Fibroblast of the aortic adventitia (primary cell): Measurements from ENCODE around the gene HCRTR1. TPM values are rescaled to one million over a fixed set of nuclear protein-coding genes. Genes with fewer than 3 reads are reported as not detected.

Experiments used
- DNase-seq: peaks from one replicate; pipeline ENCODE4 v3.0.0-alpha.2; 2010; ENCODE audit warnings: low read depth
- H3K4me3 ChIP-seq: 2 replicates; pipeline ENCODE4 v1.5.1; 2011; ENCODE audit warnings: low read depth, mild to moderate bottlenecking, control low read depth, low read length, moderate library complexity
- CTCF ChIP-seq: IDR thresholded peaks from 2 replicates; pipeline ENCODE4 v1.5.1; 2011; ENCODE audit warnings: mild to moderate bottlenecking, low read length, control low read depth, inconsistent platforms; ENCODE audit not compliant: insufficient read depth
- total RNA-seq: library from RNA; depleted of rRNA; stranded (reverse); fragments of >200 nt; gene quantifications from 2 replicates; pipeline ENCODE4 v1.2.3, GENCODE V29; 2012; ENCODE audit warnings: low replicate concordance

The HCRTR1 gene
- total RNA-seq, 1 donor, result 0.18 TPM

DNA sequence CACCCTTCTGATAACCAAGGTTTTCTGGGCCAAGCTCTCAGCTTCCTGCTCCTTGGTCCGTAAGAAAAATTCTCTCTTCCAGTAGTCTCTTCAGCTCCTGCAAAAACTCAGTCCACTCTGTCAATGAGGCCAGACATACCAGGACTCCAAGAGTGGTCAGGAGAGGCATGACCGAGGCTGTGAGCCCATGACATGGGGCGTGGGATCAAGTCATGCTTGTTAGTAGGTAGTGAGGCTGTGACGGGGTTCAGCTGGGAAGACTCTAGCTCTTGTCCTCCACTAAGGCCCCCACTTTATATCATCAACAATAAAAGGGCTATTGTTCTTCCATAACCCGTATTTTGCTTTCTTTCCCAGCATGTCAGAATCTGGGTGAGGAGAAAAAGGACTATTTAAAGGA is 10.1 kb upstream of the HCRTR1 start:
- no peak for DNase-seq
- TF ChIP-seq CTCF, result no peak
- H3K4me3 ChIP-seq, result no peak overlapping the region

DNA sequence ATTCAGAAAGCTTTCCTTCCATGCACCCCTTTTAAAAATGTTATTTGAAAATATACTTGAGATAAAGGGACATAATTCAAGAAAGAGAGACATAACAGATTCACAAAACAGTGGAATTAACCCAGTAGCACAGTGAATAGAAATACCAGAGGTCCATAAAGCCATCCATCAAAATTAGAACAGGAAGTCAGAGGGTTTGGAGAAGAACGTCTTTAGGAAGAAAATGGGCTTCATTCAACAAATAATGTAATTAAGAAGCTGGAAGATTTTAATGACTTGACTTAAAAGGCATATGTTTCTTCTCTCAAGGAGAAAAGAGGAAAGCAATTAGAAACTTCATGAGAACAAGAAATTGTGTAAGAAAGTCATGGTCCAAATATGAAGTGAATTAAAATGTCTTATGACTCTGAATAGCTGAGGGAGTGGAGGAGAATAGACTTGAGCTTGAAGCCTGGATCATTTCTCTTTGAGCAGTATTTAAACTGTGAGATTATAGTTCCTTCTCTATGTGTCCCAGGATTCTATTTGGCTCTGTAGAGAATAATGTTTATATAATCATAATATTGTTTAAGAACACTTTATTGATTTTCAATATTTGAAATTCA is 7.9 kb upstream of the HCRTR1 start:
- TF ChIP-seq CTCF, result no peak
- no peak overlapping the region for H3K4me3 ChIP-seq
- DNase-seq, result no peak

GRCh38 chr1:31614414-31615005 is 3.0 kb upstream of the HCRTR1 start:
- no peak for DNase-seq
- TF ChIP-seq CTCF, result no peak
- no peak overlapping the region for H3K4me3 ChIP-seq

GRCh38 chr1:31615414-31615813 is 2.1 kb upstream of the HCRTR1 start:
- H3K4me3 ChIP-seq, result no peak overlapping the region
- TF ChIP-seq CTCF, result no peak
- no peak for DNase-seq

DNA sequence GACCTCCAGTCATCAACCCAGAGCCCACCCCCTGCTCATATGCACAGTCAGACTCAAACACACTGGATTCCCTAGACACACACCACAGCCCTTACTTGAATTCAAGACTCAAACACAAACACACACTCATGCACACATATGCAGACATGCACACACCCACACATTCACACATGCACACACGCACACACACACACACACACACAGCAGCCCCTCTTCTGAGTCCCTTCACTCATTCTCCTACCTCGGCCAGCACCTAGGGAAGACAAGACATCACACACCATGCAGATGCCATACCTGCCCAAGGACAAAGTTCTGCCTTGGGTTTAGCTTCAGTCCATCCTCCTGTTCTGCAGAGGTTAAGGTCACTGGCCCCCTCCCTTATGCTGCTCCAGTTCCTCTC is 1.6 kb upstream of the HCRTR1 start:
- TF ChIP-seq CTCF, result no peak
- DNase-seq, result no peak
- no peak overlapping the region for H3K4me3 ChIP-seq

GRCh38 chr1:31617916-31618746 is 642 bp downstream of the HCRTR1 start:
- peak; percentile 22 for DNase-seq
- TF ChIP-seq CTCF, result peak; percentile 83
- peak overlapping the region; percentile 61 for H3K4me3 ChIP-seq
